SK-N-SH (cell line): Measurements from ENCODE around the gene OR10H5. TPM values are rescaled to one million over a fixed set of nuclear protein-coding genes. Genes with fewer than 3 reads are reported as not detected.
"Not testable (repeated sequence)": the region's sequence is repeated elsewhere in the genome, so short reads cannot be mapped to it uniquely, and the experiment has no call there.

Experiments used
- CTCF ChIA-PET: fragments of 300-600, 350-600 bp; formaldehyde crosslinking; extraction: SDS; loops from one replicate; lab custom pipeline; 2021; lab: Yijun Ruan, JAX
- POLR2A ChIA-PET: fragments of 350-600 bp; sonication (Branson Sonifier 250); formaldehyde crosslinking; extraction: SDS; loops from one replicate; lab custom pipeline; 2020; ENCODE audit warnings: antibody characterized with exemption, inconsistent platforms; lab: Yijun Ruan, JAX
- DNase-seq: peaks from one replicate; pipeline ENCODE4 v3.0.0; 2012
- H2AFZ ChIP-seq: fragments of 200-600 bp; sonication (generic); 2 replicates; pipeline ENCODE4 v1.8.1; 2016; ENCODE audit warnings: antibody characterized with exemption, mild to moderate bottlenecking, low read depth
- H3F3A ChIP-seq: fragments of 200-600 bp; sonication (generic); replicated peaks from 2 replicates; pipeline ENCODE3; 2016; ENCODE audit warnings: antibody characterized with exemption, mild to moderate bottlenecking; ENCODE audit not compliant: insufficient read depth
- H3K27ac ChIP-seq, 2 experiments: fragments of 200-500 bp in 1 of 2; fragments of 200-600 bp in 1 of 2; sonication (Bioruptor generic) in 1 of 2; sonication (generic), shearing (Covaris generic) in 1 of 2; 2 replicates each; pipeline versions ENCODE4 v1.5.1 to v1.6.1; 2014 to 2016; ENCODE audit warnings: low read depth in 2 of 2, inconsistent platforms in 1 of 2, low read length in 1 of 2, mild to moderate bottlenecking in 1 of 2, mixed read lengths in 1 of 2
- H3K27me3 ChIP-seq: fragments of 200-600 bp; sonication (generic), shearing (Covaris generic); 2 replicates; pipeline ENCODE4 v1.6.1; 2016; ENCODE audit warnings: mixed run types; ENCODE audit not compliant: insufficient read depth
- H3K36me3 ChIP-seq, 2 experiments: fragments of 200-500 bp in 1 of 2; fragments of 200-600 bp in 1 of 2; sonication (Bioruptor generic) in 1 of 2; sonication (generic) in 1 of 2; replicated peaks in 1 of 2; 2 replicates each; pipeline versions ENCODE3 to v1.5.1; 2014 to 2016; ENCODE audit warnings: low read length in 1 of 2, mild to moderate bottlenecking in 1 of 2; ENCODE audit not compliant: insufficient read depth in 2 of 2, control insufficient read depth in 1 of 2
- H3K4me1 ChIP-seq, 2 experiments: fragments of 200-500 bp in 1 of 2; fragments of 200-600 bp in 1 of 2; sonication (Bioruptor generic) in 1 of 2; sonication (generic), shearing (Covaris generic) in 1 of 2; 2 replicates each; pipeline versions ENCODE4 v1.5.1 to v1.6.1; 2014 to 2016; ENCODE audit warnings: low read depth in 1 of 2, low read length in 1 of 2, mixed run types in 1 of 2; ENCODE audit not compliant: insufficient read depth in 2 of 2, control insufficient read depth in 1 of 2
- H3K4me2 ChIP-seq: fragments of 200-600 bp; sonication (generic), shearing (Covaris generic); 2 replicates; pipeline ENCODE4 v1.6.1; 2017; ENCODE audit warnings: mixed run types
- H3K4me3 ChIP-seq, 2 experiments: fragments of 200-500 bp in 1 of 2; fragments of 200-600 bp in 1 of 2; sonication (Bioruptor generic) in 1 of 2; sonication (generic), shearing (Covaris generic) in 1 of 2; 2 replicates each; pipeline versions ENCODE4 v1.5.1 to v1.8.1; 2014 to 2016; ENCODE audit warnings: low read depth in 2 of 2, inconsistent platforms in 1 of 2, low read length in 1 of 2, mild to moderate bottlenecking in 1 of 2, mixed read lengths in 1 of 2, moderate library complexity in 1 of 2
- H3K79me2 ChIP-seq: fragments of 200-600 bp; sonication (generic); 2 replicates; pipeline ENCODE4 v1.8.1; 2017; ENCODE audit warnings: mild to moderate bottlenecking; ENCODE audit not compliant: insufficient read depth
- H3K9ac ChIP-seq: fragments of 200-600 bp; sonication (generic); 2 replicates; pipeline ENCODE4 v1.6.1; 2017; ENCODE audit warnings: mixed run types
- H3K9me2 ChIP-seq: fragments of 200-600 bp; sonication (generic); 2 replicates; pipeline ENCODE4 v1.6.1; 2017; ENCODE audit warnings: mixed run types
- H3K9me3 ChIP-seq: fragments of 200-600 bp; sonication (generic); 2 replicates; pipeline ENCODE4 v1.6.1; 2017; ENCODE audit warnings: mixed run types, mild to moderate bottlenecking, moderate library complexity
- H4K20me1 ChIP-seq: fragments of 200-600 bp; sonication (generic); 2 replicates; pipeline ENCODE4 v1.6.1; 2017; ENCODE audit warnings: mild to moderate bottlenecking, mixed run types; ENCODE audit not compliant: insufficient read depth
- CHD2 ChIP-seq: fragments of 150-350 bp; IDR thresholded peaks from 2 replicates; pipeline ENCODE4 v1.6.1; 2018; ENCODE audit warnings: low read length; ENCODE audit not compliant: partially characterized antibody
- ELF1 ChIP-seq: IDR thresholded peaks from 2 replicates; pipeline ENCODE4 v1.4.0; 2012
- EZH2phosphoT487 ChIP-seq: fragments of 200-600 bp; sonication (generic); IDR thresholded peaks from 2 replicates; pipeline ENCODE4 v1.6.1; 2017; ENCODE audit warnings: low read depth, mixed run types, mild to moderate bottlenecking, antibody characterized with exemption, moderate library complexity, borderline replicate concordance
- FOSL2 ChIP-seq: IDR thresholded peaks from 2 replicates; pipeline ENCODE4 v1.4.0; 2012; ENCODE audit warnings: low read depth, mild to moderate bottlenecking, moderate library complexity, borderline replicate concordance
- FOXM1 ChIP-seq: IDR thresholded peaks from 2 replicates; pipeline ENCODE4 v1.4.0; 2012; ENCODE audit warnings: low read depth, mild to moderate bottlenecking
- RXRA ChIP-seq: IDR thresholded peaks from 2 replicates; pipeline ENCODE4 v1.4.0; 2012; ENCODE audit warnings: low read depth, mild to moderate bottlenecking, borderline replicate concordance
- SMC3 ChIP-seq: IDR thresholded peaks from 2 replicates; pipeline ENCODE4 v1.6.1; 2012; ENCODE audit warnings: low read depth, low read length, improper control_type of control experiment
- TAF1 ChIP-seq: IDR thresholded peaks from 2 replicates; pipeline ENCODE4 v1.6.1; 2012; ENCODE audit warnings: low read depth, mild to moderate bottlenecking, low read length, moderate library complexity, borderline replicate concordance
- YY1 ChIP-seq: IDR thresholded peaks from 2 replicates; pipeline ENCODE4 v1.4.0; 2012; ENCODE audit warnings: low read depth, mild to moderate bottlenecking
- WGBS: methylation state at CpG from one replicate; pipeline ENCODE4 v1.1.6; 2017; ENCODE audit warnings: low lambda C conversion rate; 5-methylcytosine and 5-hydroxymethylcytosine counted together
- polyA plus RNA-seq, 3 experiments: library from polyadenylated mRNA; depleted of rRNA; stranded (reverse); fragments of >200 nt; gene quantifications; 2 replicates each; pipeline ENCODE4 v1.2.3, GENCODE V29; 2012
- TF ChIP-seq, protein P1 (sequence below): IDR thresholded peaks from 2 replicates; pipeline ENCODE4 v1.4.0; 2012; ENCODE audit warnings: low read depth

OR10H5 gene
- polyA plus RNA-seq, 1 of the 3 experiments (the other 2 are of a cell fraction): not detected

DNA sequence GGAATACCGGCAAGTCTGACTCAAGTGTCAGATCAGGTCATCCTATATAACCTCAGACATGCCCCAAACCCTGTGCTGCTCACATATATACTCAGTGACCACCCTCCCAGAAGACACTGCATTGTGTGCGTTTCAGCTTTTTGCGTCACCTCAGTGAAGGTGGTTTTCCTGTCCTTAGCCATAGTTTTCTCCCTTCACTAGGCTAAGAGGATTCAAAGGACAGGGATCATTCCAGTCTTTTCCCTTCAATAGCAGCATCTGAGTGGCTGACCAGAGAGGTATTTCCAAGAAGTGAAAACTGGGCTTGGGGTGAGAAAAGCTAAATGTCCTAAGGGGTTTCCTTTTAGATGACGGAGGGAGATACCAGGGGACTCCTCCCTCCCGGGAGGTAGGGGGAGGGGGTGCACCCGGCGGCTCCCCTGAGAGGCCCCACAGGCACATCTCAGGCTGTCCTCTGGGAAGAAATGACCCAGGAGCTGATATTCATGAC is 40.7 kb downstream of the OR10H5 start:
- no peaks in the 10 kb centered on the region for H3K4me1 ChIP-seq
- no peak for DNase-seq
- POLR2A ChIA-PET: no interaction called here
- H3K9ac ChIP-seq: no peak overlapping the region
- H2AFZ ChIP-seq: no peak overlapping the region
- H4K20me1 ChIP-seq: no peaks in the 10 kb centered on the region
- no peak overlapping the region for H3K4me3 ChIP-seq
- no peaks in the 10 kb centered on the region for H3K9me2 ChIP-seq
- TF ChIP-seq SMC3 (no peak), YY1 (no peak), EZH2phosphoT487 (no peak), TAF1 (no peak), FOSL2 (no peak), CHD2 (no peak)
- TF ChIP-seq, protein P1, sequence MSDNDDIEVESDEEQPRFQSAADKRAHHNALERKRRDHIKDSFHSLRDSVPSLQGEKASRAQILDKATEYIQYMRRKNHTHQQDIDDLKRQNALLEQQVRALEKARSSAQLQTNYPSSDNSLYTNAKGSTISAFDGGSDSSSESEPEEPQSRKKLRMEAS: no peak
- H3K9me3 ChIP-seq: no peaks in the 10 kb centered on the region
- peaks cover 73% of the 10 kb centered on the region for H3K27me3 ChIP-seq
- H3K4me2 ChIP-seq: no peak overlapping the region
- CTCF ChIA-PET: no interaction called here
- H3F3A ChIP-seq: no peaks in the 10 kb centered on the region
- WGBS: 8% methylated on average over 7 of the region's 7 CpGs
- no peaks in the 10 kb centered on the region for H3K36me3 ChIP-seq
- H3K79me2 ChIP-seq: no peaks in the 10 kb centered on the region
- no peak overlapping the region for H3K27ac ChIP-seq

GRCh38 chr19:15828611-15829305 is 41.3 kb downstream of the OR10H5 start:
- H4K20me1 ChIP-seq, CTCF ChIA-PET, H2AFZ ChIP-seq, POLR2A ChIA-PET, H3K4me3 ChIP-seq, H3K27ac ChIP-seq, H3K36me3 ChIP-seq, H3F3A ChIP-seq, H3K9me2 ChIP-seq, H3K79me2 ChIP-seq, H3K4me2 ChIP-seq, H3K9me3 ChIP-seq, H3K4me1 ChIP-seq, DNase-seq, H3K9ac ChIP-seq: not testable (repeated sequence)
- peaks cover 79% of the 10 kb centered on the region for H3K27me3 ChIP-seq
- WGBS: 8% methylated on average over 13 of the region's 13 CpGs

GRCh38 chr19:15829306-15829698 is 41.8 kb downstream of the OR10H5 start:
- no peak overlapping the region for H2AFZ ChIP-seq
- H3K27me3 ChIP-seq: peaks cover 84% of the 10 kb centered on the region
- H3K9me2 ChIP-seq: no peaks in the 10 kb centered on the region
- no peak for TF ChIP-seq ELF1
- no peak for TF ChIP-seq RXRA
- TF ChIP-seq FOXM1: no peak
- no peaks in the 10 kb centered on the region for H3K4me1 ChIP-seq
- H3F3A ChIP-seq: no peaks in the 10 kb centered on the region
- no peaks in the 10 kb centered on the region for H3K9me3 ChIP-seq
- POLR2A ChIA-PET: no interaction called here
- no peak for DNase-seq
- H3K79me2 ChIP-seq: no peaks in the 10 kb centered on the region
- H4K20me1 ChIP-seq: no peaks in the 10 kb centered on the region
- H3K9ac ChIP-seq: no peak overlapping the region
- CTCF ChIA-PET: no interaction called here
- no peak overlapping the region for H3K27ac ChIP-seq
- H3K4me3 ChIP-seq: no peak overlapping the region
- WGBS: 4% methylated on average over 10 of the region's 10 CpGs
- H3K4me2 ChIP-seq: no peak overlapping the region
- H3K36me3 ChIP-seq: no peaks in the 10 kb centered on the region
